Loucy (cell line): Measurements from ENCODE around the gene RHOG.

ENCODE experiments used
- EZH2phosphoT487 ChIP-seq: fragments of 200-600 bp; IDR thresholded peaks from 2 replicates; pipeline ENCODE4 v1.6.1; 2018; ENCODE audit warnings: antibody characterized with exemption, mild to moderate bottlenecking, moderate library complexity, borderline replicate concordance
- TF ChIP-seq, protein P1 (sequence below): fragments of 200-600 bp; sonication (generic); conservative IDR thresholded peaks from 2 replicates; pipeline ENCODE4 v1.5.1; 2014; ENCODE audit warnings: mild to moderate bottlenecking, antibody characterized with exemption, low read length

GRCh38 chr11:3830088-3830487 is 10.7 kb downstream of the RHOG start:
- TF ChIP-seq, protein P1, sequence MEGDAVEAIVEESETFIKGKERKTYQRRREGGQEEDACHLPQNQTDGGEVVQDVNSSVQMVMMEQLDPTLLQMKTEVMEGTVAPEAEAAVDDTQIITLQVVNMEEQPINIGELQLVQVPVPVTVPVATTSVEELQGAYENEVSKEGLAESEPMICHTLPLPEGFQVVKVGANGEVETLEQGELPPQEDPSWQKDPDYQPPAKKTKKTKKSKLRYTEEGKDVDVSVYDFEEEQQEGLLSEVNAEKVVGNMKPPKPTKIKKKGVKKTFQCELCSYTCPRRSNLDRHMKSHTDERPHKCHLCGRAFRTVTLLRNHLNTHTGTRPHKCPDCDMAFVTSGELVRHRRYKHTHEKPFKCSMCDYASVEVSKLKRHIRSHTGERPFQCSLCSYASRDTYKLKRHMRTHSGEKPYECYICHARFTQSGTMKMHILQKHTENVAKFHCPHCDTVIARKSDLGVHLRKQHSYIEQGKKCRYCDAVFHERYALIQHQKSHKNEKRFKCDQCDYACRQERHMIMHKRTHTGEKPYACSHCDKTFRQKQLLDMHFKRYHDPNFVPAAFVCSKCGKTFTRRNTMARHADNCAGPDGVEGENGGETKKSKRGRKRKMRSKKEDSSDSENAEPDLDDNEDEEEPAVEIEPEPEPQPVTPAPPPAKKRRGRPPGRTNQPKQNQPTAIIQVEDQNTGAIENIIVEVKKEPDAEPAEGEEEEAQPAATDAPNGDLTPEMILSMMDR: no peak
- no peak for TF ChIP-seq EZH2phosphoT487
